Neuronal stem cell (in vitro differentiated cells): ENCODE measurements around the gene NLRP5. TPM values are rescaled to one million over a fixed set of nuclear protein-coding genes. Genes with fewer than 3 reads are reported as not detected.

Experiments used
- DNase-seq: peaks from one replicate; pipeline ENCODE4 v3.0.0-alpha.2; 2013; ENCODE audit warnings: low spot score
- H2AFZ ChIP-seq: one replicate; pipeline ENCODE4 v1.6.1; 2013; ENCODE audit warnings: mild to moderate bottlenecking, low read length, inconsistent platforms
- H2AK5ac ChIP-seq: 2 replicates; pipeline ENCODE4 v1.6.1; 2013; ENCODE audit warnings: low read depth, mild to moderate bottlenecking, inconsistent platforms, low read length, moderate library complexity, mixed read lengths
- H2BK120ac ChIP-seq: 2 replicates; pipeline ENCODE4 v1.6.1; 2013; ENCODE audit warnings: low read depth, mild to moderate bottlenecking, inconsistent platforms, low read length, moderate library complexity, mixed read lengths
- H2BK12ac ChIP-seq: one replicate; pipeline ENCODE4 v1.6.1; 2013; ENCODE audit warnings: low read length, inconsistent platforms
- H2BK15ac ChIP-seq: 2 replicates; pipeline ENCODE4 v1.6.1; 2013; ENCODE audit warnings: mild to moderate bottlenecking, low read length, inconsistent platforms, mixed read lengths
- H2BK5ac ChIP-seq: one replicate; pipeline ENCODE4 v1.6.1; 2013; ENCODE audit warnings: inconsistent platforms, mild to moderate bottlenecking, low read length, moderate library complexity
- H3K14ac ChIP-seq: one replicate; pipeline ENCODE4 v1.6.1; 2013; ENCODE audit warnings: low read length, inconsistent platforms
- H3K18ac ChIP-seq: 2 replicates; pipeline ENCODE4 v1.6.1; 2013; ENCODE audit warnings: low read length, inconsistent platforms
- H3K23ac ChIP-seq: 2 replicates; pipeline ENCODE4 v1.6.1; 2013; ENCODE audit warnings: low read depth, mild to moderate bottlenecking, mixed read lengths, low read length, inconsistent platforms; ENCODE audit not compliant: poor library complexity
- H3K27ac ChIP-seq: replicated peaks from 3 replicates; pipeline ENCODE4 v1.5.1; 2013; ENCODE audit warnings: low read length, inconsistent platforms
- H3K27me3 ChIP-seq, 3 experiments: 2 replicates each; pipeline ENCODE4 v1.6.1; 2013; ENCODE audit warnings: low read length in 3 of 3, mild to moderate bottlenecking in 2 of 3, inconsistent platforms in 1 of 3, low read depth in 1 of 3, mixed read lengths in 1 of 3, moderate library complexity in 1 of 3; ENCODE audit not compliant: control insufficient read depth in 3 of 3, insufficient read depth in 3 of 3
- H3K36me3 ChIP-seq, 2 donors: replicated peaks in 1 of 2; 2 replicates each; pipeline ENCODE4 v1.6.1; 2013; ENCODE audit warnings: low read length in 2 of 2; ENCODE audit not compliant: control insufficient read depth in 2 of 2, insufficient read depth in 2 of 2
- H3K4ac ChIP-seq: 2 replicates; pipeline ENCODE4 v1.6.1; 2013; ENCODE audit warnings: inconsistent platforms, mild to moderate bottlenecking, low read length, moderate library complexity
- H3K4me1 ChIP-seq, 2 donors: 1 replicate in 1 of 2; 2 replicates in 1 of 2; pipeline ENCODE4 v1.6.1; 2013; ENCODE audit warnings: low read length in 2 of 2, low read depth in 1 of 2; ENCODE audit not compliant: control insufficient read depth in 2 of 2, insufficient read depth in 1 of 2
- H3K4me2 ChIP-seq: one replicate; pipeline ENCODE4 v1.6.1; 2013; ENCODE audit warnings: mild to moderate bottlenecking, low read length, inconsistent platforms; ENCODE audit not compliant: insufficient read depth, poor library complexity, severe bottlenecking
- H3K4me3 ChIP-seq, 2 donors: 2 replicates each; pipeline ENCODE4 v1.5.1; 2013; ENCODE audit warnings: low read length in 2 of 2, mild to moderate bottlenecking in 2 of 2, inconsistent platforms in 1 of 2, moderate library complexity in 1 of 2
- H3K79me1 ChIP-seq: one replicate; pipeline ENCODE4 v1.6.1; 2013; ENCODE audit warnings: low read depth, mild to moderate bottlenecking, inconsistent platforms, low read length, moderate library complexity
- H3K9ac ChIP-seq: one replicate; pipeline ENCODE4 v1.6.1; 2013; ENCODE audit warnings: mild to moderate bottlenecking, low read depth, low read length, inconsistent platforms; ENCODE audit not compliant: poor library complexity
- H3K9me3 ChIP-seq, 2 donors: replicated peaks in 1 of 2; 2 replicates each; pipeline versions ENCODE3 to v1.6.1; 2013; ENCODE audit warnings: low read length in 2 of 2, mild to moderate bottlenecking in 2 of 2, inconsistent platforms in 1 of 2, low read depth in 1 of 2, mixed read lengths in 1 of 2, moderate library complexity in 1 of 2; ENCODE audit not compliant: control insufficient read depth in 2 of 2, insufficient read depth in 1 of 2
- H4K8ac ChIP-seq: one replicate; pipeline ENCODE4 v1.6.1; 2013; ENCODE audit warnings: low read depth, mild to moderate bottlenecking, inconsistent platforms, low read length, moderate library complexity
- H4K91ac ChIP-seq: one replicate; pipeline ENCODE4 v1.6.1; 2013; ENCODE audit warnings: low read length, low read depth, mild to moderate bottlenecking, inconsistent platforms; ENCODE audit not compliant: poor library complexity
- WGBS, 2 donors: extraction: QIAGEN DNeasy Blood & Tissue Kit; methylation state at CpG; one replicate each; pipeline ENCODE4 v1.1.7; 2013; ENCODE audit warnings: missing lambda C conversion rate in 2 of 2, mixed read lengths in 1 of 2; ENCODE audit not compliant: insufficient read length in 2 of 2, insufficient replicate concordance in 1 of 2; ENCODE audit errors: extremely low coverage in 2 of 2; 5-methylcytosine and 5-hydroxymethylcytosine counted together
- polyA plus RNA-seq, 2 experiments: library from polyadenylated mRNA; stranded (reverse); fragments of 200-250 nt; gene quantifications; one replicate each; pipeline ENCODE4 v1.2.3, GENCODE V29; 2013

NLRP5 gene
- not detected for polyA plus RNA-seq (2013, experiment 1 of 2)
- polyA plus RNA-seq (2013, experiment 2 of 2) = not detected

DNA sequence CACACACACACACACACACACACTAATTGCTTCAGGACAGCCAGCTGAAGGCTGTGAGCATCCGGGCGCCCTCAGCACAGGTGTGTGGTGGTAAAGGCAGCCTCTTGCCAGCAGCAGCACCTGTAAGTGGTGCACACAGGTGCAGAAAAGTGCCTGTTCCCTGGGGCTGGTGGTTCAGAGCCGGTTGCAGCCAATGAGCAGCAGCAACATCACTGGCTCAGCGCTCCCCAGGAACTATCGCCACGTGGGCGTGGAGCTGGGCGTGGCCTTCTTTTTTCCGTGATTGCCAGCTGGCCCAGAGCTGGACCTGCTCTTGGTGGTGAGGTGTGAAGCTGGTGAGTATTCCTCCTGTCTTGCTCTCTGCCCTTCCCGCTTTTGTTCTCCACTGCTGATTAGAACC is at the start of gene NLRP5:
NLRP5 (plus strand) TSS at position 289 of the 400 bp plus-strand sequence.
- no peak within 1 kb of the TSS for H3K27ac ChIP-seq
- no peak for DNase-seq
- H2BK120ac ChIP-seq = no peak within 1 kb of the TSS
- no peak within 1 kb of the TSS for H3K18ac ChIP-seq
- no peak within 1 kb of the TSS for H3K23ac ChIP-seq
- H2BK15ac ChIP-seq = no peak within 1 kb of the TSS
- H4K8ac ChIP-seq = peak within 1 kb of the TSS; percentile 43
- no peak within 1 kb of the TSS for H3K4ac ChIP-seq
- H3K9ac ChIP-seq = no peak within 1 kb of the TSS
- no peak within 1 kb of the TSS for H2BK5ac ChIP-seq
- H2AFZ ChIP-seq = no peak within 1 kb of the TSS
- no peaks in the 10 kb centered on the region for H3K79me1 ChIP-seq
- H3K4me1 ChIP-seq = no peaks in the 10 kb centered on the region
- no peak within 1 kb of the TSS for H2BK12ac ChIP-seq
- H3K27me3 ChIP-seq = no peaks in the 10 kb centered on the region
- H3K14ac ChIP-seq = peak within 1 kb of the TSS; percentile 14
- no CpG with 5 or more reads among the region's 10 CpGs for WGBS, 2 donors
- H3K4me2 ChIP-seq = no peak within 1 kb of the TSS
- no peak within 1 kb of the TSS for H4K91ac ChIP-seq
- H3K36me3 ChIP-seq = no peaks in the 10 kb centered on the region
- peaks cover 0 to 18% of the 10 kb centered on the region in 2 donors for H3K9me3 ChIP-seq
- H2AK5ac ChIP-seq = no peak within 1 kb of the TSS
- peak within 1 kb of the TSS in 1 of 2 donors; percentile 30 for H3K4me3 ChIP-seq

DNA sequence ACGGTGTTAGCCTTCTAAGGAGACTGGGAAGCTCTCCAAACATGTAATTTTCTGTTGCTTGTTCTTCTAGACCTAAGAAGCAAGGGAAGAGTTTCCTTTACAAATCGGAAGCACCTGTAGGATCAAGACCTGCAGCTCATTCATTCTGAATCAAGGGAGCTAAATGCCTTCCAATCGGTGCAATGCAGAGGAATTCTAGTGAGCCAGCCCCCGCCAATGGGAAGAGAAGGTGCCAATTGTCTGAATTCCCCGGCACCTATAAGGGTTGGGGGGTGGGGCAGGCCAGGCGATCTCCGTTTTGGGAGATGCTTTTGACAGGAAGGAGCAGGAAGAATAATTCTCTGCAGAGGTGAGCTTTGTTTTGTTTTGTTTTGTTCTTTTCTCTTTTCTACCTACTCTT is 47.4 kb upstream of the NLRP5 start:
- Histone ChIP-seq H3K9me3 (peaks cover 0 to 35% of the 10 kb centered on the region in 2 donors), H2BK5ac (no peak overlapping the region), H3K18ac (no peak overlapping the region), H3K36me3 (no peaks in the 10 kb centered on the region), H3K4me3 (no peak overlapping the region), H4K8ac (no peak overlapping the region), H2BK120ac (no peak overlapping the region), H3K23ac (no peak overlapping the region), H3K4ac (no peak overlapping the region), H3K79me1 (peaks cover 2% of the 10 kb centered on the region), H3K27ac (no peak overlapping the region), H4K91ac (no peak overlapping the region), H2BK12ac (no peak overlapping the region), H2BK15ac (no peak overlapping the region), H3K4me2 (no peak overlapping the region), H3K4me1 (no peaks in the 10 kb centered on the region), H3K14ac (no peak overlapping the region), H2AK5ac (no peak overlapping the region), H3K27me3 (peaks cover 0 to 3% (median 0%) of the 10 kb centered on the region in 3 experiments), H2AFZ (no peak overlapping the region), H3K9ac (no peak overlapping the region)
- WGBS, 2 donors = no CpG with 5 or more reads among the region's 7 CpGs
- no peak for DNase-seq

- no peak overlapping the region for H3K27ac ChIP-seq
- no peak overlapping the region for H4K91ac ChIP-seq
- no peak for DNase-seq
- H3K9me3 ChIP-seq = peaks cover 0 to 31% of the 10 kb centered on the region in 2 donors
- no peak overlapping the region for H3K14ac ChIP-seq
- no peak overlapping the region for H3K18ac ChIP-seq
- no peaks in the 10 kb centered on the region for H3K4me1 ChIP-seq
- no peak overlapping the region for H2BK15ac ChIP-seq
- H3K27me3 ChIP-seq = no peaks in the 10 kb centered on the region
- no peak overlapping the region for H3K4ac ChIP-seq
- H4K8ac ChIP-seq = no peak overlapping the region
- no peak overlapping the region for H2BK12ac ChIP-seq
- WGBS, 2 donors = no CpG with 5 or more reads among the region's 11 CpGs
- no peak overlapping the region for H2BK5ac ChIP-seq
- H3K79me1 ChIP-seq = peaks cover 2% of the 10 kb centered on the region
- no peaks in the 10 kb centered on the region for H3K36me3 ChIP-seq
- no peak overlapping the region for H2AK5ac ChIP-seq
- no peak overlapping the region for H2BK120ac ChIP-seq
- H3K4me2 ChIP-seq = no peak overlapping the region
- no peak overlapping the region for H3K9ac ChIP-seq
- no peak overlapping the region for H3K4me3 ChIP-seq
- no peak overlapping the region for H2AFZ ChIP-seq
- no peak overlapping the region for H3K23ac ChIP-seq
Measured at GRCh38 chr19:55940306-55940705, 46.3 kb upstream of the NLRP5 start.

- WGBS, 2 donors = no CpG with 5 or more reads among the region's 8 CpGs
- Histone ChIP-seq H3K4me3 (no peak within 1 kb of the TSS), H4K8ac (no peak within 1 kb of the TSS), H3K9me3 (peaks cover 0 to 34% of the 10 kb centered on the region in 2 donors), H3K9ac (no peak within 1 kb of the TSS), H2AK5ac (no peak within 1 kb of the TSS), H3K27me3 (no peaks in the 10 kb centered on the region), H3K36me3 (no peaks in the 10 kb centered on the region), H2BK120ac (no peak within 1 kb of the TSS), H3K4me2 (no peak within 1 kb of the TSS), H3K79me1 (peaks cover 2% of the 10 kb centered on the region), H2BK15ac (no peak within 1 kb of the TSS), H3K14ac (no peak within 1 kb of the TSS), H3K27ac (no peak within 1 kb of the TSS), H2BK12ac (no peak within 1 kb of the TSS), H2AFZ (no peak within 1 kb of the TSS), H2BK5ac (no peak within 1 kb of the TSS), H3K4me1 (no peaks in the 10 kb centered on the region), H3K18ac (no peak within 1 kb of the TSS), H4K91ac (no peak within 1 kb of the TSS), H3K23ac (no peak within 1 kb of the TSS), H3K4ac (no peak within 1 kb of the TSS)
- DNase-seq = no peak
Measured at GRCh38 chr19:55947532-55947931, 39.0 kb upstream of the NLRP5 start, which contains the start of gene NLRP8. Gene NLRP8, plus strand, starts transcription at chr19:55947832.
